Transverse colon (tissue), 4 donors: ENCODE measurements around the gene MRPL9. TPM values are rescaled to one million over a fixed set of nuclear protein-coding genes. Genes with fewer than 3 reads are reported as not detected.

Source experiments
- DNase-seq: peaks from one replicate; pipeline ENCODE4 v3.0.0-alpha.2; 2019
- H3K27ac ChIP-seq, 4 donors: fragments of 200-600 bp; sonication (generic); 2 replicates each; pipeline ENCODE4 v1.5.1; 2016 to 2018; ENCODE audit warnings: inconsistent platforms in 4 of 4
- H3K27me3 ChIP-seq: fragments of 200-600 bp; sonication (generic); 2 replicates; pipeline ENCODE4 v1.5.1; 2017; ENCODE audit warnings: inconsistent platforms
- H3K36me3 ChIP-seq, 4 donors: fragments of 200-600 bp; sonication (generic); 2 replicates each; pipeline ENCODE4 v1.5.1; 2017 to 2019; ENCODE audit warnings: inconsistent platforms in 4 of 4
- H3K4me1 ChIP-seq, 4 donors: fragments of 200-600 bp; sonication (generic); 2 replicates each; pipeline ENCODE4 v1.5.1; 2017 to 2020; ENCODE audit warnings: inconsistent platforms in 4 of 4
- H3K4me3 ChIP-seq, 4 donors: fragments of 200-600 bp; sonication (generic); 1 replicate in 1 of 4; 2 replicates in 3 of 4; pipeline versions ENCODE4 v1.5.1 to v1.6.1; 2017 to 2019; ENCODE audit warnings: inconsistent platforms in 4 of 4
- H3K9me3 ChIP-seq, 2 donors: fragments of 200-600 bp; sonication (generic); 2 replicates each; pipeline ENCODE4 v1.5.1; 2017 to 2019; ENCODE audit warnings: inconsistent platforms in 2 of 2
- EP300 ChIP-seq: sonication (generic); formaldehyde crosslinking; IDR thresholded peaks from one replicate; pipeline ENCODE4 v1.6.1; 2017; ENCODE audit warnings: antibody characterized with exemption, low read depth
- POLR2A ChIP-seq: fragments of 450-650 bp; IDR thresholded peaks from one replicate; pipeline ENCODE4 v1.6.1; 2016; ENCODE audit warnings: antibody characterized with exemption, mild to moderate bottlenecking, moderate library complexity
- POLR2AphosphoS5 ChIP-seq, 3 donors: sonication (generic); formaldehyde crosslinking; IDR thresholded peaks; one replicate each; pipeline ENCODE4 v1.6.1; 2016; ENCODE audit warnings: antibody characterized with exemption in 3 of 3
- WGBS, 2 donors: methylation state at CpG; one replicate each; pipeline ENCODE4 v1.1.5; 2018; ENCODE audit warnings: low coverage in 1 of 2; 5-methylcytosine and 5-hydroxymethylcytosine counted together
- in situ Hi-C, 4 donors: fragments of 200-750 bp; cut with MboI; loops; one replicate each; pipeline versions ENCODE4 v1.15.0 to v1.15.1; 2017; ENCODE audit warnings: low sequenced_read_pairs in 3 of 4, low pct_ligation_motif_present in 1 of 4, low pct_unique_long_range_greater_than_20kb in 1 of 4
- intact Hi-C: fragments of 100-400 bp; cut with DNase I; formaldehyde crosslinking; loops from one replicate; pipeline ENCODE4 v1.15.1; 2023; ENCODE audit warnings: low total_unique reads
- total RNA-seq, 4 donors: library from RNA; depleted of rRNA; stranded (reverse); fragments of >200 nt; gene quantifications; one replicate each; pipeline ENCODE4 v1.1.0, GENCODE V29; 2016
- TF ChIP-seq, protein P1 (sequence below), 5 experiments: fragments of 200-600 bp in 3 of 5; fragments of 450-650 bp in 2 of 5; sonication (generic) in 3 of 5; IDR thresholded peaks; 1 replicate in 2 of 5; 2 replicates in 3 of 5; pipeline ENCODE4 v1.5.1; 2016 to 2017; ENCODE audit warnings: antibody characterized with exemption in 5 of 5, inconsistent platforms in 3 of 5, mild to moderate bottlenecking in 2 of 5, moderate library complexity in 1 of 5

Gene MRPL9
- total RNA-seq, 4 donors from 2014 or later: 20.2 to 138 (median 40.1) TPM

DNA sequence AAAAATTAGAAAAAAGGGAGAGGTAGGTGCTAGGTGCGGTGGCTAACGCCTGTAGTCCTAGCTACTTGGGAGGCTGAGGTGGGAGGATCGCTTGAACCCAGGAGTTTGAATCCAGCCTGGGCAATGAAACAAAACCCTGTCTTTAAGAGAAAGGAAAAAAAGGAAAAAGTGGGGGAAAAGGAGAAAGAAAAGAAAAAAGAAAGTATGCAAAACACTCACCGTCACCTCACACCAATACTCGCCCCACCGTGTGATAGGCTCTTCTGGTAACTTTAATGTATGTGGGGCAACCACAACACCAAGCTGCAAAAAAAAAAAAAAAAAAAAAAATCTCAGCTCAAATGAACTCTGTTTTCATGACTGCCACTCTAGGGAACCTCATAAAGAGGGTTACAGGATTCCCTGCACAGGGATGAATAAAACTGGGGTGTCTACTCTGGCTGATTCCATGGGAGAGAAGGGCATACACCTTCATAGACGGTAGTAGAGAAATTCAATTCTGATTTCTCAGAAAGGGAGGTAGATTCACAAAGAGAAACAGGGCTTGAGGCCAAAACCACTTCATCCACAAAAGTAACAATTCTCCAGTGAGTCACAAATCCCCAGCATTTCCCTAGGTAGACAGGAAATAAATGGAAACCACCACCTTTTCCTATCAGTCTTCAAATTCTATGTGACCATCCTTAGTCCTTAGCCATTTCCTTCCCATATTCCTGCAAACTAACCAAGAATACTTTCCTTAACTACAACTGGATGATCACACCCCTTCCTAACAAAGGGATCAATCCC, 2.5 kb downstream of the MRPL9 start:
- H3K36me3 ChIP-seq: peaks cover 0 to 13% (median 5%) of the 10 kb centered on the region in 4 donors
- WGBS, 2 donors: 83 to 97% methylated on average over 3 to 7 of the region's 7 CpGs
- intact Hi-C loops: no loop called here

DNA sequence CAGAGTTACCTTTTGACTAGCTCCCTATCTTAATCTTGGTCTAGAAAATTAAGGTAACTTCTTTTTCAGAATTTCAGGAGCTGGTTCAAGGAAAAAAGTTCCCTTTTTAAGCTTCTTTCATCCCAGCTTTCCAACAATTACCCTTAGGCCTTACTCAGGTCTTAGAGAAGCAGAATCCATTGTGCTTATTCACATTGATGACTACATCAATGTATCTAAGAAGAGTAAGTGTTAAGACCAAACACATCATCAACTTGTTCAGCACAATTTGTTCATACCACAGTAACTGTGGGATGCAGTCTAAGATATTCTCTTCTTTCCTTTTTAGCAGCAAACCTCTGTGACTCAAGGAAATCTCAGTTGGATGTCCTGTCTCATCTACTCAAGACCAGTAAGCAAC, 4.1 kb downstream of the MRPL9 start:
- H3K4me3 ChIP-seq: no peak overlapping the region
- peaks cover 5 to 15% (median 10%) of the 10 kb centered on the region in 4 donors for H3K4me1 ChIP-seq
- H3K27ac ChIP-seq: no peak overlapping the region
- no peak for DNase-seq
- peaks cover 0 to 13% (median 5%) of the 10 kb centered on the region in 4 donors for H3K36me3 ChIP-seq
- no peaks in the 10 kb centered on the region for H3K27me3 ChIP-seq
- in situ Hi-C loops: loop anchor here in 1 of 4 donors (10.0 kb wide), 1 partner anchor 56 kb away; no protein-coding TSS in a partner anchor
- intact Hi-C loops: no loop called here
- H3K9me3 ChIP-seq: no peaks in the 10 kb centered on the region
- TF ChIP-seq POLR2A (no peak), EP300 (no peak), POLR2AphosphoS5 (IDR thresholded peaks at IDR 0.05) (no peak)
- TF ChIP-seq, protein P1, sequence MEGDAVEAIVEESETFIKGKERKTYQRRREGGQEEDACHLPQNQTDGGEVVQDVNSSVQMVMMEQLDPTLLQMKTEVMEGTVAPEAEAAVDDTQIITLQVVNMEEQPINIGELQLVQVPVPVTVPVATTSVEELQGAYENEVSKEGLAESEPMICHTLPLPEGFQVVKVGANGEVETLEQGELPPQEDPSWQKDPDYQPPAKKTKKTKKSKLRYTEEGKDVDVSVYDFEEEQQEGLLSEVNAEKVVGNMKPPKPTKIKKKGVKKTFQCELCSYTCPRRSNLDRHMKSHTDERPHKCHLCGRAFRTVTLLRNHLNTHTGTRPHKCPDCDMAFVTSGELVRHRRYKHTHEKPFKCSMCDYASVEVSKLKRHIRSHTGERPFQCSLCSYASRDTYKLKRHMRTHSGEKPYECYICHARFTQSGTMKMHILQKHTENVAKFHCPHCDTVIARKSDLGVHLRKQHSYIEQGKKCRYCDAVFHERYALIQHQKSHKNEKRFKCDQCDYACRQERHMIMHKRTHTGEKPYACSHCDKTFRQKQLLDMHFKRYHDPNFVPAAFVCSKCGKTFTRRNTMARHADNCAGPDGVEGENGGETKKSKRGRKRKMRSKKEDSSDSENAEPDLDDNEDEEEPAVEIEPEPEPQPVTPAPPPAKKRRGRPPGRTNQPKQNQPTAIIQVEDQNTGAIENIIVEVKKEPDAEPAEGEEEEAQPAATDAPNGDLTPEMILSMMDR (IDR thresholded peaks at IDR 0.05): no peak

More for the DNA sequence above, 2.5 kb downstream of the MRPL9 start:
- DNase-seq: no peak
- Histone ChIP-seq H3K4me3 (no peak overlapping the region), H3K27ac (no peak overlapping the region), H3K4me1 (peaks cover 6 to 17% (median 14%) of the 10 kb centered on the region in 4 donors), H3K27me3 (no peaks in the 10 kb centered on the region), H3K9me3 (no peaks in the 10 kb centered on the region)
- in situ Hi-C loops: no loop called here
- no peak for TF ChIP-seq POLR2A
- no peak for TF ChIP-seq EP300
- TF ChIP-seq, protein P1 (IDR thresholded peaks at IDR 0.05): no peak
- TF ChIP-seq POLR2AphosphoS5 (IDR thresholded peaks at IDR 0.05): no peak

DNA sequence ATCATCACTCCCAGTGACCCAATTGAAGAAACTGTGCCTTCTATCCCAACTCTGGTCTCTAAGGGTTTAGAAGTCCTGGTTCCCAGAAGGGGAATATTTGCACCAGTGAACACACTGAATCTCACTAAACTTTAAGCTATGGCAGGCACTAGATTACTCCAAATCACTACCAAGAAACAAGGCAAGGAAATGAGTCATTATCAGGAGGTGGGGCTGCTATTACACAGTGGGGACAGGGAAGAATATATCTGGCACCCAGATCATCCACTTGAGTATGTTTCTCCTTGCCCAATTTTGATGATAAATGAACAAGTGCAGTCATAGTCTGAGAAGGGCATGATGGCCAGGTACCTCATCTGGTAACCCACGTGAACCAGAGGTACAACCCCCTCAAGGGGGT, 7.0 kb downstream of the MRPL9 start:
- Histone ChIP-seq H3K27ac (no peak overlapping the region), H3K4me1 (no peaks in the 10 kb centered on the region), H3K27me3 (no peaks in the 10 kb centered on the region), H3K4me3 (no peak overlapping the region), H3K36me3 (peaks cover 0 to 13% (median 2%) of the 10 kb centered on the region in 4 donors), H3K9me3 (no peaks in the 10 kb centered on the region)
- TF ChIP-seq, protein P1 (IDR thresholded peaks at IDR 0.05): no peak
- TF ChIP-seq POLR2AphosphoS5 (IDR thresholded peaks at IDR 0.05) (no peak), POLR2A (no peak), EP300 (no peak)
- DNase-seq: no peak
- 40 to 89% methylated on average over 1 of the region's 1 CpG for WGBS, 2 donors
- intact Hi-C loops (no loop called here), in situ Hi-C loops (loop anchor here in 1 of 4 donors (10.0 kb wide), 1 partner anchor 59 kb away; no protein-coding TSS in a partner anchor)

DNA sequence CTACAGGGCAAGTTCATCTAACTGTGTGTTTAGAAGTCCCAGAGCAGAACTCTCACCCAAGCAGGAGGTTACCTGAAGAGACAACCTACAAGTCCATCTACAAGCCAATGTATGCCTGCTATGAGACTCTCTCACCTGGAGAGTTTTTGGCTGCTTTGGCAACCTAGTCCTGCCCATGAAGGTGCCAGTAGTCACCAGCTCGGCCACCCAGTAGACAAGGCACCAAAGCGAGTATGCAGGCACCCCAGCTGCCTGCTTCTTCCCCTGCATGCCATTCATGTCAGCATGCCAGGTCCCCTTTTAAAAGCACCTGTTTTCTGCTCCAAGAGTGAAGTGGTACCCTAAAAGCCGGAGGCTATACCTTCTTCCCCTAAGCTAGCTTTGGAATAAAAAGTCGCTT, 21.8 kb downstream of the MRPL9 start:
- no peaks in the 10 kb centered on the region for H3K36me3 ChIP-seq
- H3K4me1 ChIP-seq: no peaks in the 10 kb centered on the region
- TF ChIP-seq POLR2AphosphoS5 (IDR thresholded peaks at IDR 0.05) (no peak), EP300 (no peak), POLR2A (no peak)
- TF ChIP-seq, protein P1 (IDR thresholded peaks at IDR 0.05): no peak
- WGBS, 2 donors: 90% methylated on average over 4 of the region's 4 CpGs; no CpG with 5 or more reads in 1 of the 2 donors
- DNase-seq: no peak
- no peak overlapping the region for H3K4me3 ChIP-seq
- H3K27me3 ChIP-seq: no peaks in the 10 kb centered on the region
- H3K27ac ChIP-seq: no peak overlapping the region
- intact Hi-C loops: no loop called here
- in situ Hi-C loops: loop anchor here in 2 of 4 donors (25.0 kb wide), 2 partner anchors 154 to 304 kb away; no protein-coding TSS in a partner anchor
- H3K9me3 ChIP-seq: peaks cover 3 to 5% of the 10 kb centered on the region in 2 donors
